Measurements from ENCODE around the gene TBCB.
A peak's percentile ranks its signal among the peaks of the same experiment; 100 is the strongest.

Gene TBCB

DNA sequence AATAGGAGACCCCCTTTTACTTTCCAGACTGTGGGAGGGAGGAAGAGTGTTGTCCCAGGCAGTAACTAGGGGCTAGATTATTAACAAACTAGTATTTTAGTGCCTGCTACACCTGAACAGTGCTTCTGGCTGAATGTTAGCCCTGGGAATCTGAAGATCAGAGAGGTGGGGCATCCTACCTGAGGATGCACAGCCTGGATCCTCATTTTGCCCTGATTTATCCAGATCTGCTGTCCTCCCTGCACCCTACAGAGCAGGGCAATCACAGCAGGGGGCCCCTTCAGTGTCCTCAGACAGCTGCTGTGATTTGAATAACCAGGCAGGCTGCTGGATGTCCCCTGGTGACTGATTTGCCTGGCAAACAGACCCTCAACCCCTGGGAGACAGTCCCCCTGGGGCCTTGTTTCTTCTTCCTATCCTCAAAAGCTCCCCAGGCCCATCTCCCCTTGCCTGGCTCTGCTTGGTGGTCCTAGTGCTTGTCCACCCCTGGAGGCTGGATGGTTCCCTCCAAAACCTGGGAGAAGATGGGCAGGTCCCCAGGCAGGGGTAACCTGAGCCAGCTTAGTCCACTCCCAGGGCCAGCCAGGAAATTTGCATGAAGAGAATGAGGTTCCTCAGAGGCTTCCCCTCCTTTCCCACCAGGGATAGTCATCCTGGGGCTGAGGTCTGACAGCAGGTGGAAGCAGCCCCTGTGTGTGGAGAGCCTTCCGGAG, 4.6 kb upstream of the TBCB start, which contains the start of gene OVOL3:
OVOL3 (plus strand) TSS at position 657 of the 713 bp plus-strand sequence. CDS start 60 bp downstream, outside the sequence.
- no peak for DNase-seq (ENCODE audit: low read depth)
- TF ChIP-seq, protein P1, sequence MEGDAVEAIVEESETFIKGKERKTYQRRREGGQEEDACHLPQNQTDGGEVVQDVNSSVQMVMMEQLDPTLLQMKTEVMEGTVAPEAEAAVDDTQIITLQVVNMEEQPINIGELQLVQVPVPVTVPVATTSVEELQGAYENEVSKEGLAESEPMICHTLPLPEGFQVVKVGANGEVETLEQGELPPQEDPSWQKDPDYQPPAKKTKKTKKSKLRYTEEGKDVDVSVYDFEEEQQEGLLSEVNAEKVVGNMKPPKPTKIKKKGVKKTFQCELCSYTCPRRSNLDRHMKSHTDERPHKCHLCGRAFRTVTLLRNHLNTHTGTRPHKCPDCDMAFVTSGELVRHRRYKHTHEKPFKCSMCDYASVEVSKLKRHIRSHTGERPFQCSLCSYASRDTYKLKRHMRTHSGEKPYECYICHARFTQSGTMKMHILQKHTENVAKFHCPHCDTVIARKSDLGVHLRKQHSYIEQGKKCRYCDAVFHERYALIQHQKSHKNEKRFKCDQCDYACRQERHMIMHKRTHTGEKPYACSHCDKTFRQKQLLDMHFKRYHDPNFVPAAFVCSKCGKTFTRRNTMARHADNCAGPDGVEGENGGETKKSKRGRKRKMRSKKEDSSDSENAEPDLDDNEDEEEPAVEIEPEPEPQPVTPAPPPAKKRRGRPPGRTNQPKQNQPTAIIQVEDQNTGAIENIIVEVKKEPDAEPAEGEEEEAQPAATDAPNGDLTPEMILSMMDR (conservative IDR thresholded peaks at IDR 0.05; ENCODE audit: low read depth, low read length): no peak
- H3K4me3 ChIP-seq (ENCODE audit: low read depth, low read length): no peak within 1 kb of the TSS

DNA sequence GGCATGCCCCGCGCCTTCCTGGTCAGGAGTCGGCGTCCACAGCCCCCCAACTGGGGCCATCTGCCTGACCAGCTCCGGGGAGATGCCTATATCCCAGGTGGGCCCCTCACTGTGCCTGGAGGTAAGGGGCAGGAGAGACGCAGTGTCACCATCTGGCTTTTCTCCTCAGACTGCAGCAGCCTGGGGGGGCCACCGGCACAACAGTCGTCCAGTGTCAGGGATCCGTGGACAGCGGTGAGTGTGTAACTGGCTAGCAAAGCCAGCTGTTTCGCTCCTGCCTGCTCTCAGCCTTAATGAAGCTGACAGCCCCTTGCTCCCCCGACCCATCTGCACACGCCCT, 4.1 kb upstream of the TBCB start:
- TF ChIP-seq, protein P1 (conservative IDR thresholded peaks at IDR 0.05; ENCODE audit: low read depth, low read length): no peak
- H3K4me3 ChIP-seq (ENCODE audit: low read depth, low read length): no peak overlapping the region

GRCh38 chr19:36112678-36113077, 2.6 kb upstream of the TBCB start:
- no peak overlapping the region for H3K4me3 ChIP-seq (ENCODE audit: low read depth, low read length)
- no peak for DNase-seq (ENCODE audit: low read depth)
- TF ChIP-seq, protein P1 (conservative IDR thresholded peaks at IDR 0.05; ENCODE audit: low read depth, low read length): no peak

More for the DNA sequence above, 4.1 kb upstream of the TBCB start:
- no peak for DNase-seq (ENCODE audit: low read depth)

- peak overlapping the region; percentile 82 for H3K4me3 ChIP-seq (ENCODE audit: low read depth, low read length)
- TF ChIP-seq, protein P1 (conservative IDR thresholded peaks at IDR 0.05; ENCODE audit: low read depth, low read length): no peak
- no peak for DNase-seq (ENCODE audit: low read depth)
These were observed 1.8 kb upstream of the TBCB start for GRCh38 chr19:36113425-36113824.

DNA sequence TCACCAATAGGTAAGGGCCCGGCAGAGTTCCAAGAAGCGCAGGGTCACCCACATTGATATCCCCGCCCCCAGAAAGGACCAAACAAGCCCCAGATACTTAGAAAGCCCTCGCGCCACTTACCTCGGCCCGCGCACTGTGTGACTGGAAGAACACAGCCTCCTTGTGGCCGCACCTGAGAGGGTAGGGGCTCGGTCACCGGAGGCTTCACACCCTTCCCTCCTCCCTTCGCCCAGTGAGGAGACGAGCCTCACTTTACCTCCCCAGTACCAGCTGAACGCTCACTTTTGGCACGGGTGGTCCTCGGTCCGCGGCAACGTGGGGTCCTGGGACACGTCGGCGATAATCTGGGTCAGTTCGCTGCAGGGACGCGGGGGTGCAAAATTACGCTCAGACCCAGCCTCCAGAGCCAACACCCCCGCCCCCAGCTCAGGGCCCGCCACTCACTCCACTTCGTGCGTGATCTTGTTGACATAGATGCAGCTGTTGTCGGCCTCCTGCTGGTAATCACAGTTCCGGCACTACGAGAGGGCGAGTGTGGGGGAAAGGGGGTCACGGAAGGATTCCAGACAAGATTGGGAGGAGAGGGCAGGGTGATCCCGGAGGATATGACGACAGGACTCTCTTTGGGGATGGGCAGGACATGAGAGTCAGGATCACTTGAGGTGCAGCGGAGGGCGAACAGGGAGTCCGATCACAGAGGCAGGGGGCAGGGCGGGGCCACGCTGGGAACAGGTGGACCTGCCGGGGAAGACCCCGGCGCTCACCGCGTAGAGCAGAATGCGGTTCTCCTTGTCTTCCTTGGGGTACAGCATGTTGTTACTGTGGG, 1.2 kb upstream of the TBCB start:
- TF ChIP-seq, protein P1 (conservative IDR thresholded peaks at IDR 0.05; ENCODE audit: low read depth, low read length): peak; percentile 32
- peak overlapping the region; percentile 82 for H3K4me3 ChIP-seq (ENCODE audit: low read depth, low read length)
- DNase-seq (ENCODE audit: low read depth): peak; percentile 24

DNA sequence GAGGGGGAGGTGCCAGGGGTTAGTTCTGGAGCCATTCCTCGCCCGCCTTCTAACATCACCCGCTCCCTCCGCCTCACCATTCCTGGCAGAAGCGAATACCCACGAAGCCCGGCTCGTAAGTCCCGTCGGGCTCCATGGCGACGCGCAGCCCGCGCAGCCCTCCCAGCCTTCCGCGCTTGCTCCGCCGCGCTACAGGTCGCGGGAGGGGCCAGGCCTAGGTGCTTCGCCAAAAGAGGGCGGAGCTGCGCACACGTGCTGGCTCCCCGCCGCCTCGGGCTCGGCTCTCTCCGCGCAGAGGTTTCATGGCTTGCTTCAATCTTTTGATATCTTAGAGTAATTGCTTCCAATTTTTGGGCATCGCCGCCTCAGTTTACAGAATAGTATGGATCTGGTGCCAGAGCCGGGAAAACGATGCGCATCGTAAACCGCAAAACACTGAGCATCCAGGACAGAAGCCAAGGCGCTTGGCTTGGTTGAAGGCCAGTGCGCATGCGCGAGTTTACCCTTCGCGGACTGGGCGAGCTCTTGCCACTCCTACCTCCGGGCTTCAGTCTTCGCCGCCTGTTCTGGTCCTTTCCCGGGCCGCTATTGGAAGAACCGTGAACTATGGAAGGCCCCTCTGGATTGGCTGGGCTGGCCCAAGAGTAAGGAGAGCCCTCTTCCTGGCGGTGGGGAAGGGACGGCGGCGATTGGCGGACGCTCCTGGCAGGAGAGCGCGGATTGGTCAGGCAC, 381 bp upstream of the TBCB start, which contains the start of gene POLR2I:
POLR2I (minus strand) TSS at position 155 of the 732 bp plus-strand sequence; CDS start at position 136, 19 bp downstream.
- peak; percentile 100 for DNase-seq (ENCODE audit: low read depth)
- H3K4me3 ChIP-seq (ENCODE audit: low read depth, low read length): peak within 1 kb of the TSS; percentile 84
- TF ChIP-seq, protein P1 (conservative IDR thresholded peaks at IDR 0.05; ENCODE audit: low read depth, low read length): no peak

All from choroid plexus epithelial cell (primary cell).